Vagina (tissue), 2 donors: Measurements from ENCODE around the gene CRY2. TPM values are rescaled to one million over a fixed set of nuclear protein-coding genes. Genes with fewer than 3 reads are reported as not detected.
A peak's percentile ranks its signal among the peaks of the same experiment; 100 is the strongest.

Experiments used
- DNase-seq, 2 donors: peaks; one replicate each; pipeline ENCODE4 v3.0.0-alpha.2; 2017; ENCODE audit errors: extremely low spot score in 2 of 2
- H3K27ac ChIP-seq: fragments of 200-600 bp; sonication (generic); one replicate; pipeline ENCODE4 v1.5.1; 2019
- H3K27me3 ChIP-seq: fragments of 200-600 bp; sonication (generic); one replicate; pipeline ENCODE4 v1.5.1; 2019
- H3K36me3 ChIP-seq, 2 donors: fragments of 200-600 bp; sonication (generic); one replicate each; pipeline ENCODE4 v1.5.1; 2017 to 2019
- H3K4me1 ChIP-seq: fragments of 200-600 bp; sonication (generic); one replicate; pipeline ENCODE4 v1.5.1; 2019
- H3K4me3 ChIP-seq, 2 donors: fragments of 200-600 bp; sonication (generic); 1 replicate in 1 of 2; 2 replicates in 1 of 2; pipeline ENCODE4 v1.5.1; 2016 to 2019
- H3K9me3 ChIP-seq: fragments of 200-600 bp; sonication (generic); one replicate; pipeline ENCODE4 v1.5.1; 2019
- CTCF ChIP-seq, 3 experiments: fragments of 450-650 bp in 2 of 3; fragments of 200-600 bp in 1 of 3; sonication (generic) in 1 of 3; IDR thresholded peaks; one replicate each; pipeline ENCODE4 v1.5.1; 2017 to 2019; ENCODE audit warnings: antibody characterized with exemption in 3 of 3, mild to moderate bottlenecking in 2 of 3, moderate library complexity in 2 of 3
- POLR2A ChIP-seq, 2 donors: fragments of 450-650 bp; IDR thresholded peaks; one replicate each; pipeline ENCODE4 v1.6.1; 2017; ENCODE audit warnings: antibody characterized with exemption in 2 of 2, mild to moderate bottlenecking in 2 of 2, moderate library complexity in 2 of 2
- POLR2AphosphoS5 ChIP-seq, 2 donors: sonication (generic); formaldehyde crosslinking; IDR thresholded peaks; one replicate each; pipeline ENCODE4 v1.9.0; 2017; ENCODE audit warnings: antibody characterized with exemption in 2 of 2, mild to moderate bottlenecking in 2 of 2, low read depth in 1 of 2; ENCODE audit not compliant: insufficient read depth in 1 of 2
- intact Hi-C: fragments of 100-400 bp; cut with DNase I; formaldehyde crosslinking; loops from one replicate; pipeline ENCODE4 v1.15.1; 2023
- total RNA-seq: library from RNA; depleted of rRNA; stranded (reverse); fragments of >200 nt; gene quantifications from one replicate; pipeline ENCODE4 v1.2.3, GENCODE V29; 2016

Gene CRY2
- total RNA-seq, 1 donor from 2014 or later, result 54.3 TPM

- Histone ChIP-seq H3K4me3 (no peak overlapping the region), H3K27ac (no peak overlapping the region), H3K4me1 (peaks cover 31% of the 10 kb centered on the region), H3K27me3 (no peaks in the 10 kb centered on the region), H3K9me3 (no peaks in the 10 kb centered on the region), H3K36me3 (no peaks in the 10 kb centered on the region)
- DNase-seq, result peak; percentile 49 to 58
- TF ChIP-seq POLR2A (IDR thresholded peaks at IDR 0.05) (no peak), POLR2AphosphoS5 (IDR thresholded peaks at IDR 0.05; ENCODE audit: insufficient read depth in 1 of 2, low read depth in 1 of 2) (no peak), CTCF (IDR thresholded peaks at IDR 0.05) (no peak)
- intact Hi-C loops, result no loop called here
Measured at GRCh38 chr11:45802531-45803317, 44.6 kb upstream of the CRY2 start.

GRCh38 chr11:45803971-45804760 lies 43.1 kb upstream of the CRY2 start:
- peaks cover 45% of the 10 kb centered on the region for H3K4me1 ChIP-seq
- H3K27ac ChIP-seq, result peak overlapping the region; percentile 94
- peak overlapping the region; percentile 91 to 97 for H3K4me3 ChIP-seq
- peak in 1 of 2 donors; percentile 88 for DNase-seq
- intact Hi-C loops, result loop anchor here (2.0 kb wide), 1 partner anchor 43 kb away; the partner anchor contains the start of gene CRY2
- peaks cover 0 to 4% of the 10 kb centered on the region in 2 donors for H3K36me3 ChIP-seq
- no peaks in the 10 kb centered on the region for H3K27me3 ChIP-seq
- no peak for TF ChIP-seq POLR2A (IDR thresholded peaks at IDR 0.05)
- no peak for TF ChIP-seq POLR2AphosphoS5 (IDR thresholded peaks at IDR 0.05; ENCODE audit: insufficient read depth in 1 of 2, low read depth in 1 of 2)
- TF ChIP-seq CTCF (IDR thresholded peaks at IDR 0.05), result no peak
- no peaks in the 10 kb centered on the region for H3K9me3 ChIP-seq

- Histone ChIP-seq H3K4me1 (peaks cover 48% of the 10 kb centered on the region), H3K9me3 (no peaks in the 10 kb centered on the region), H3K4me3 (peak within 1 kb of the TSS; percentile 91 to 97), H3K27ac (peak within 1 kb of the TSS; percentile 94), H3K36me3 (peaks cover 0 to 9% of the 10 kb centered on the region in 2 donors), H3K27me3 (no peaks in the 10 kb centered on the region)
- peak in 2 of 3 experiments; percentile 9 to 13 for TF ChIP-seq CTCF (IDR thresholded peaks at IDR 0.05)
- peak in 1 of 2 donors; percentile 83 for TF ChIP-seq POLR2A (IDR thresholded peaks at IDR 0.05)
- peak; percentile 82 to 97 for TF ChIP-seq POLR2AphosphoS5 (IDR thresholded peaks at IDR 0.05; ENCODE audit: insufficient read depth in 1 of 2, low read depth in 1 of 2)
- intact Hi-C loops, result loop anchor here (2.0 kb wide), 1 partner anchor 42 kb away; the partner anchor contains the start of gene CRY2
- DNase-seq, result peak in 1 of 2 donors; percentile 96
Measured at GRCh38 chr11:45804761-45805304, 42.4 kb upstream of the CRY2 start, which contains the start of gene SLC35C1. TSS of gene SLC35C1 (plus strand) at chr11:45805149. CDS start at chr11:45805802, 653 bp downstream.

DNA sequence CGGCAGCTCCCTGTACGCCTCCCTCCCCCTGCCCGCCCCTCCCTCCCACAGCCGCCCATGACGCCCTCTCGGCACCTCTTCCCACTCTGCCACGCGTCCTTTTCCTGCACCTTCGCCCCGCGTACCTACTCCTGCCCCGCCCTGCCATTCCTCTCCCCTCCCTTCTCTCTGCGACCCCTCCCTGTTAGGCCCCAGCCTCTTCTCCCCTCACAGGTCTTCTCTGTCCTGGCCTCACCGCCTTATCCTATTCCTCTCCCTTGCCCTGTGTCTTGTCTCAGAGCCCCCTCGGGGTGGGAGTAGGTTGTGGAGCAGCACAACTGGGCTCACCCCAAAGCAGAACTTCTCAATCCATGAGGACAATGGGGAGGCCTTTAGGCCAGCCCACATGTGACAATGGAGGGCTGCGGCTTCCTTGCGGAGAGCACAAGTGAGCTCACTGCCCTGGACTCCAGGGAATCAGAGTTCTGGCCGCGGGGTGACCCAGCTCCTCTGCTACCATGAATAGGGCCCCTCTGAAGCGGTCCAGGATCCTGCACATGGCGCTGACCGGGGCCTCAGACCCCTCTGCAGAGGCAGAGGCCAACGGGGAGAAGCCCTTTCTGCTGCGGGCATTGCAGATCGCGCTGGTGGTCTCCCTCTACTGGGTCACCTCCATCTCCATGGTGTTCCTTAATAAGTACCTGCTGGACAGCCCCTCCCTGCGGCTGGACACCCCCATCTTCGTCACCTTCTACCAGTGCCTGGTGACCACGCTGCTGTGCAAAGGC lies 41.8 kb upstream of the CRY2 start:
- intact Hi-C loops, result loop anchor here (2.0 kb wide), 1 partner anchor 41 kb away; the partner anchor contains the start of gene CRY2
- no peaks in the 10 kb centered on the region for H3K9me3 ChIP-seq
- TF ChIP-seq CTCF (IDR thresholded peaks at IDR 0.05), result no peak
- no peak for TF ChIP-seq POLR2A (IDR thresholded peaks at IDR 0.05)
- no peak for TF ChIP-seq POLR2AphosphoS5 (IDR thresholded peaks at IDR 0.05; ENCODE audit: insufficient read depth in 1 of 2, low read depth in 1 of 2)
- peak in 1 of 2 donors; percentile 87 for DNase-seq
- peaks cover 48% of the 10 kb centered on the region for H3K4me1 ChIP-seq
- no peaks in the 10 kb centered on the region for H3K27me3 ChIP-seq
- peak overlapping the region; percentile 91 to 97 for H3K4me3 ChIP-seq
- H3K27ac ChIP-seq, result peak overlapping the region; percentile 94
- H3K36me3 ChIP-seq, result peaks cover 0 to 10% of the 10 kb centered on the region in 2 donors
